ENCODE results near the gene ERCC5. TPM values are rescaled to one million over a fixed set of nuclear protein-coding genes. Genes with fewer than 3 reads are reported as not detected.

The ERCC5 gene
- total and polyA plus RNA-seq, 2 donors (not counting 1 experiment from before 2014, with no cell fraction given): 34.7 to 88.3 TPM

- Histone ChIP-seq H3K9ac (ENCODE audit: low read length) (no peak overlapping the region), H3K36me3 (replicated peaks in 1 of 2; ENCODE audit: control extremely low read depth in 1 of 2, control insufficient read depth in 1 of 2, extremely low read depth in 1 of 2, insufficient read depth in 2 of 2, low read length in 1 of 2) (peaks cover 2 to 3% of the 10 kb centered on the region in 2 experiments), H2AFZ (ENCODE audit: insufficient read depth, low read depth, low read length, poor library complexity, severe bottlenecking) (no peak overlapping the region), H3K27me3 (replicated peaks in 1 of 4; ENCODE audit: control extremely low read depth in 1 of 4, control insufficient read depth in 3 of 4, insufficient read depth in 4 of 4, low read length in 3 of 4) (no peaks in the 10 kb centered on the region), H3K4me3 (ENCODE audit: control extremely low read depth in 1 of 5, extremely low read depth in 1 of 5, insufficient read depth in 1 of 5, low read depth in 2 of 5, low read length in 4 of 5) (no peak overlapping the region), H3K27ac (ENCODE audit: low read length in 2 of 2) (no peak overlapping the region), H3K9me3 (ENCODE audit: control extremely low read depth in 1 of 3, control insufficient read depth in 2 of 3, insufficient read depth in 1 of 3, low read length in 2 of 3) (no peaks in the 10 kb centered on the region), H4K20me1 (ENCODE audit: control insufficient read depth, insufficient read depth, low read length, poor library complexity, severe bottlenecking) (no peaks in the 10 kb centered on the region), H3K4me2 (replicated peaks; ENCODE audit: low read depth, low read length, poor library complexity, severe bottlenecking) (no peak overlapping the region), H3K79me2 (ENCODE audit: control insufficient read depth, insufficient read depth, low read length) (no peaks in the 10 kb centered on the region), H3K4me1 (ENCODE audit: control insufficient read depth in 2 of 2, insufficient read depth in 2 of 2, low read length in 2 of 2) (no peaks in the 10 kb centered on the region)
- H3K27me3 Mint-ChIP-seq: no peaks in the 10 kb centered on the region
- intact Hi-C loops (cut with micrococcal nuclease): no loop called here
- no peak for DNase-seq
- ChIA-PET CTCF (interaction anchor here (1.3 kb wide), 1 partner anchor 53 kb away, joined by 3 read pairs; no protein-coding TSS in a partner anchor), POLR2A (no interaction called here)
- no peaks in the 10 kb centered on the region for H3K9me3 Mint-ChIP-seq (ENCODE audit: insufficient read depth)
- no peak overlapping the region for H3K4me3 Mint-ChIP-seq
- TF ChIP-seq CTCF (IDR thresholded peaks at IDR 0.05): no peak
- ATAC-seq (ENCODE audit: low read depth): no peak
- no peak overlapping the region for H3K27ac Mint-ChIP-seq
- H3K4me1 Mint-ChIP-seq: no peaks in the 10 kb centered on the region
These were observed 27.9 kb upstream of the ERCC5 start for GRCh38 chr13:102817907-102818306.

DNA sequence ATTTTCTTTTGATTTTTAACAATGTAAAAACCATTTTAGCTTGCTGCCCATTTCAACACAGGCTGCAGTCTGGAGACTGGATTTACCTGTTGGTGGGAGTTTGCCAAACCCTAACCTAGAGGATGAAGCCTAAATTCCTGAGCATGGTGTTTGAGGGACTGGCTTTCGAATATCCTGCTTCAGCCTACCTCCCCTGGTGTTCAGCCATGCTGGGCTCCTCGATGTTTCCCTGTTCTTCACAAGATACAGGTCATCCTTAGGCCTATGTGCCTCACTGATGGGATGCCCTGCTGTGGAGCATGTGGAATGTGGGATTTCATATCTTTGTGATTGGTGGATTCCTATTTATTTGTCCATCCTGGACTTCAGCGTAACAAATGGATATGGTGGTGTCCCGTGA is 20.4 kb upstream of the ERCC5 start:
- DNase-seq: no peak
- H3K4me1 ChIP-seq (ENCODE audit: control insufficient read depth in 2 of 2, insufficient read depth in 2 of 2, low read length in 2 of 2): no peaks in the 10 kb centered on the region
- CTCF ChIA-PET: no interaction called here
- no peak for ATAC-seq (ENCODE audit: low read depth)
- H3K79me2 ChIP-seq (ENCODE audit: control insufficient read depth, insufficient read depth, low read length): no peaks in the 10 kb centered on the region
- H3K9ac ChIP-seq (ENCODE audit: low read length): no peak overlapping the region
- peaks cover 1 to 2% of the 10 kb centered on the region in 2 experiments for H3K36me3 ChIP-seq (replicated peaks in 1 of 2; ENCODE audit: control extremely low read depth in 1 of 2, control insufficient read depth in 1 of 2, extremely low read depth in 1 of 2, insufficient read depth in 2 of 2, low read length in 1 of 2)
- Mint-ChIP-seq H3K4me1 (no peaks in the 10 kb centered on the region), H3K27me3 (no peaks in the 10 kb centered on the region), H3K9me3 (ENCODE audit: insufficient read depth) (no peaks in the 10 kb centered on the region), H3K4me3 (no peak overlapping the region), H3K27ac (no peak overlapping the region)
- intact Hi-C loops (cut with micrococcal nuclease): no loop called here
- TF ChIP-seq CTCF (IDR thresholded peaks at IDR 0.05) (no peak), EZH2 (IDR thresholded peaks at IDR 0.05; ENCODE audit: borderline replicate concordance, insufficient read depth, low read depth, low read length, poor library complexity, severe bottlenecking) (no peak)
- H3K4me3 ChIP-seq (ENCODE audit: control extremely low read depth in 1 of 5, extremely low read depth in 1 of 5, insufficient read depth in 1 of 5, low read depth in 2 of 5, low read length in 4 of 5): no peak overlapping the region
- H4K20me1 ChIP-seq (ENCODE audit: control insufficient read depth, insufficient read depth, low read length, poor library complexity, severe bottlenecking): no peaks in the 10 kb centered on the region
- 95% methylated on average over 4 of the region's 4 CpGs for WGBS (ENCODE audit: insufficient coverage)
- H3K4me2 ChIP-seq (replicated peaks; ENCODE audit: low read depth, low read length, poor library complexity, severe bottlenecking): no peak overlapping the region
- no peaks in the 10 kb centered on the region for H3K27me3 ChIP-seq (replicated peaks in 1 of 4; ENCODE audit: control extremely low read depth in 1 of 4, control insufficient read depth in 3 of 4, insufficient read depth in 4 of 4, low read length in 3 of 4)
- no peaks in the 10 kb centered on the region for H3K9me3 ChIP-seq (ENCODE audit: control extremely low read depth in 1 of 3, control insufficient read depth in 2 of 3, insufficient read depth in 1 of 3, low read length in 2 of 3)
- POLR2A ChIA-PET: no interaction called here
- H2AFZ ChIP-seq (ENCODE audit: insufficient read depth, low read depth, low read length, poor library complexity, severe bottlenecking): no peak overlapping the region
- no peak overlapping the region for H3K27ac ChIP-seq (ENCODE audit: low read length in 2 of 2)
